HepG2 (cell line): Measurements from ENCODE around the gene ATXN1L. TPM values are rescaled to one million over a fixed set of nuclear protein-coding genes. Genes with fewer than 3 reads are reported as not detected.

Source experiments
- ATAC-seq: fragments of 200-7000 bp; cut with Tn5 transposase; 3 replicates; pipeline ENCODE4 v1.9.1; 2020; ENCODE audit warnings: mild to moderate bottlenecking, moderate library complexity
- BruUV-seq: library from RNA; stranded (reverse); fragments of 400-500 nt; replicated peaks from 2 replicates; lab custom pipeline; 2021; lab: Mats Ljungman, UMichigan
- CTCF ChIA-PET: fragments of 300-600 bp; formaldehyde crosslinking; extraction: SDS; loops from one replicate; lab custom pipeline; 2021; ENCODE audit warnings: low total read pairs, inconsistent platforms, low intra/inter-chr PET ratio; lab: Yijun Ruan, JAX
- POLR2A ChIA-PET: fragments of 350-600 bp; sonication (Branson Sonifier 250); formaldehyde crosslinking; loops from one replicate; lab custom pipeline; 2020; ENCODE audit warnings: antibody characterized with exemption, inconsistent platforms; lab: Yijun Ruan, JAX
- DNase-seq: peaks from one replicate; pipeline ENCODE4 v3.0.0-alpha.2; 2015; ENCODE audit warnings: low spot score
- FAIRE-seq: peaks from 3 replicates; lab custom pipeline; 2011; peaks lifted over from hg19 to GRCh38; lab: Jason Lieb, UNC
- H2AFZ ChIP-seq: one replicate; pipeline ENCODE4 v1.6.1; 2011; ENCODE audit warnings: low read length, inconsistent platforms
- H3K27ac ChIP-seq: fragments of 300-600 bp; 3 replicates; pipeline ENCODE4 v1.8.0; 2011; ENCODE audit warnings: mixed run types, mild to moderate bottlenecking, mixed read lengths, low read length, inconsistent platforms; ENCODE audit not compliant: insufficient read depth; ENCODE audit errors: extremely low read length
- H3K27me3 ChIP-seq, 2 experiments: fragments of 200-600 bp in 1 of 2; 2 replicates in 1 of 2; 3 replicates in 1 of 2; pipeline versions ENCODE4 v1.6.0 to v1.8.0; 2011; ENCODE audit warnings: low read length in 2 of 2, mild to moderate bottlenecking in 2 of 2, moderate library complexity in 2 of 2, inconsistent platforms in 1 of 2; ENCODE audit not compliant: insufficient read depth in 2 of 2, control insufficient read depth in 1 of 2
- H3K36me3 ChIP-seq, 2 experiments: fragments of 200-600 bp in 1 of 2; replicated peaks in 1 of 2; 2 replicates in 1 of 2; 3 replicates in 1 of 2; pipeline versions ENCODE4 v1.5.1 to v1.8.0; 2011; ENCODE audit warnings: low read length in 2 of 2, inconsistent platforms in 1 of 2; ENCODE audit not compliant: insufficient read depth in 2 of 2, control insufficient read depth in 1 of 2
- H3K4me1 ChIP-seq: 2 replicates; pipeline ENCODE4 v1.5.1; 2012; ENCODE audit warnings: low read length, inconsistent platforms; ENCODE audit not compliant: insufficient read depth
- H3K4me2 ChIP-seq: 2 replicates; pipeline ENCODE4 v1.6.0; 2011; ENCODE audit warnings: low read depth, low read length, inconsistent platforms
- H3K4me3 ChIP-seq, 3 experiments: fragments of 200-600 bp in 1 of 3; sonication (generic), shearing (Covaris generic) in 1 of 3; replicated peaks in 1 of 3; 2 replicates each; pipeline ENCODE4 v1.5.1; 2011 to 2016; ENCODE audit warnings: low read length in 3 of 3, inconsistent platforms in 2 of 3, low read depth in 2 of 3, mild to moderate bottlenecking in 2 of 3, control low read depth in 1 of 3, mixed read lengths in 1 of 3; ENCODE audit not compliant: insufficient read depth in 1 of 3
- H3K79me2 ChIP-seq: one replicate; pipeline ENCODE4 v1.6.1; 2011; ENCODE audit warnings: low read length, inconsistent platforms; ENCODE audit not compliant: insufficient read depth
- H3K9ac ChIP-seq: 2 replicates; pipeline ENCODE4 v1.6.0; 2011; ENCODE audit warnings: mild to moderate bottlenecking, low read depth, low read length, inconsistent platforms; ENCODE audit not compliant: insufficient read depth
- H3K9me3 ChIP-seq: 2 replicates; pipeline ENCODE4 v1.5.1; 2012; ENCODE audit warnings: mild to moderate bottlenecking, low read length
- H4K20me1 ChIP-seq: 2 replicates; pipeline ENCODE4 v1.6.0; 2011; ENCODE audit warnings: inconsistent platforms, mild to moderate bottlenecking, low read length, moderate library complexity; ENCODE audit not compliant: insufficient read depth
- ATF7 ChIP-seq, 2 experiments: fragments of 450-650 bp in 1 of 2; sonication (generic) in 1 of 2; formaldehyde crosslinking in 1 of 2; IDR thresholded peaks; 2 replicates each; pipeline versions ENCODE4 v1.4.0 to v1.6.1; 2016 to 2020; ENCODE audit warnings: antibody characterized with exemption in 1 of 2, mild to moderate bottlenecking in 1 of 2, missing genetic modification reagents in 1 of 2
- ELF4 ChIP-seq: sonication (generic); formaldehyde crosslinking; IDR thresholded peaks from 2 replicates; pipeline ENCODE4 v1.5.0; 2020; ENCODE audit warnings: missing genetic modification reagents, mild to moderate bottlenecking, moderate library complexity, borderline replicate concordance
- HOXA5 ChIP-seq: sonication (generic); formaldehyde crosslinking; IDR thresholded peaks from 2 replicates; pipeline ENCODE4 v1.4.0; 2020; ENCODE audit warnings: missing genetic modification reagents
- MAFF ChIP-seq: IDR thresholded peaks from 2 replicates; pipeline ENCODE4 v1.6.1; 2011; ENCODE audit warnings: low read depth, low read length, improper control_type of control experiment
- MAFK ChIP-seq, 2 experiments: IDR thresholded peaks in 1 of 2; conservative IDR thresholded peaks in 1 of 2; 2 replicates each; pipeline ENCODE4 v1.6.1; 2011; ENCODE audit warnings: improper control_type of control experiment in 2 of 2, low read length in 2 of 2
- MEF2D ChIP-seq: sonication (generic); formaldehyde crosslinking; IDR thresholded peaks from 2 replicates; pipeline ENCODE4 v1.5.1; 2020; ENCODE audit warnings: mild to moderate bottlenecking, missing genetic modification reagents
- RELA ChIP-seq: sonication (generic); formaldehyde crosslinking; IDR thresholded peaks from 2 replicates; pipeline ENCODE4 v1.4.0; 2020; ENCODE audit warnings: missing genetic modification reagents
- RFX3 ChIP-seq: IDR thresholded peaks from 2 replicates; pipeline ENCODE4 v1.6.1; 2016; ENCODE audit warnings: missing biosample characterization, missing genetic modification reagents
- SMAD1 ChIP-seq: sonication (generic); formaldehyde crosslinking; IDR thresholded peaks from 2 replicates; pipeline ENCODE4 v1.4.0; 2020; ENCODE audit warnings: missing genetic modification reagents, low read depth, mild to moderate bottlenecking, borderline replicate concordance
- SMAD9 ChIP-seq: sonication (generic); formaldehyde crosslinking; IDR thresholded peaks from 2 replicates; pipeline ENCODE4 v1.5.1; 2020; ENCODE audit warnings: mild to moderate bottlenecking, missing genetic modification reagents
- SOX13 ChIP-seq, 3 experiments: fragments of 450-650 bp in 1 of 3; sonication (generic) in 1 of 3; formaldehyde crosslinking in 1 of 3; IDR thresholded peaks in 2 of 3; conservative IDR thresholded peaks in 1 of 3; 2 replicates each; pipeline versions ENCODE4 v1.5.0 to v1.6.1; 2016 to 2020; ENCODE audit warnings: antibody characterized with exemption in 1 of 3, mild to moderate bottlenecking in 1 of 3, missing compliant biosample characterization in 1 of 3, missing genetic modification reagents in 1 of 3, moderate library complexity in 1 of 3
- SYNCRIP ChIP-seq: fragments of 200-400 bp; formaldehyde crosslinking; IDR thresholded peaks from 2 replicates; pipeline ENCODE4 v1.6.1; 2018; ENCODE audit warnings: mild to moderate bottlenecking, low read depth, low read length; ENCODE audit not compliant: insufficient read depth
- TARDBP ChIP-seq: sonication (generic); formaldehyde crosslinking; IDR thresholded peaks from 2 replicates; pipeline ENCODE4 v1.8.0; 2022; ENCODE audit warnings: mild to moderate bottlenecking, missing genetic modification reagents
- TBX2 ChIP-seq: sonication (generic); formaldehyde crosslinking; IDR thresholded peaks from 2 replicates; pipeline ENCODE4 v1.5.0; 2020; ENCODE audit warnings: missing genetic modification reagents, mild to moderate bottlenecking, borderline replicate concordance
- ZFP36L2 ChIP-seq: sonication (generic); formaldehyde crosslinking; IDR thresholded peaks from 2 replicates; pipeline ENCODE4 v1.4.0; 2020; ENCODE audit warnings: missing genetic modification reagents
- ZNF12 ChIP-seq: sonication (generic); formaldehyde crosslinking; IDR thresholded peaks from 2 replicates; pipeline ENCODE4 v1.5.0; 2020; ENCODE audit warnings: missing genetic modification reagents
- ZNF383 ChIP-seq: sonication (generic); formaldehyde crosslinking; IDR thresholded peaks from 2 replicates; pipeline ENCODE4 v1.4.0; 2020; ENCODE audit warnings: missing genetic modification reagents, mild to moderate bottlenecking, borderline replicate concordance
- WGBS: methylation state at CpG from one replicate; pipeline ENCODE4 v1.1.6; 2017; ENCODE audit warnings: low lambda C conversion rate; 5-methylcytosine and 5-hydroxymethylcytosine counted together
- in situ Hi-C: cut with HindIII; loops from 2 replicates; pipeline ENCODE4 v1.10.0; 2017; ENCODE audit warnings: low pct_unique_long_range_greater_than_20kb; ENCODE audit not compliant: extremely low pct_ligation_motif_present
- intact Hi-C: fragments of 100-400 bp; cut with micrococcal nuclease; formaldehyde crosslinking; loops from one replicate; pipeline ENCODE4 v1.10.0; 2022; ENCODE audit not compliant: unreplicated experiment
- polyA plus RNA-seq, 8 experiments: library from polyadenylated mRNA; depleted of rRNA in 3 of 8; stranded (reverse) in 7 of 8; unstranded in 1 of 8; fragments of >200 nt; fragmentation: Illumina TruSeq in 4 of 8; extraction: Trizol in 4 of 8; gene quantifications; 2 replicates each; pipeline versions ENCODE4 v1.2.1 to v1.2.3, GENCODE V29; 2011 to 2016; ENCODE audit warnings: low read depth in 4 of 8, missing spikeins in 1 of 8, mixed read lengths in 1 of 8; ENCODE audit not compliant: insufficient read depth in 1 of 8
- total RNA-seq, 5 experiments: library from RNA; depleted of rRNA; stranded (reverse); fragments of >200 nt; fragmentation: Illumina TruSeq; extraction: Trizol; gene quantifications; 2 replicates each; pipeline ENCODE4 v1.2.3, GENCODE V29; 2016; ENCODE audit warnings: low read depth in 1 of 5
- TF ChIP-seq, protein P1 (sequence below): sonication (generic); formaldehyde crosslinking; IDR thresholded peaks from 2 replicates; pipeline ENCODE4 v1.4.0; 2020; ENCODE audit warnings: missing genetic modification reagents, borderline replicate concordance

Gene ATXN1L
- total and polyA plus RNA-seq, 2 of the 13 experiments (the other 11 are each of a cell fraction or from before 2014, with no cell fraction given), result 20.0 to 22.4 TPM

DNA sequence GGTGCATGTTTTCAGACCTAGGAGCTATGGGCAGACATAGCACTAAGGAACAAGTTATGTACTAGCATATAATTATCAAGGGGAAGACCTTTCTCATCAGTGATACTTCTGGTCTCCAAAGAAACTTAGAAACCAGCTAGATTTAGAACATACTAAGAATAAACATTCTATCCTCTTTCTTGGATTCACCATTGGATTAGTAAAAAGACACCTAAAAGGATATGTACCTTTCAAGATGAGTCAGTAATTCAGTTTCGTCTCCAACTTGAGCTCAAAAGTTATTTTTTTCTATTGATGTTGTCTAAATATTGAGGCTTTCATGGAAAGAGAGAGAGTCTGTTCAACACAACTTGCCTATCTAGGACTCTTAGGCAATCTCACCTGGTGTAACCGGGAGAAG is 25.0 kb downstream of the ATXN1L start (continued):
- TF ChIP-seq SOX13 (IDR thresholded peaks at IDR 0.05) (no peak), SOX13 (CRISPR knock-in tag; conservative IDR thresholded peaks at IDR 0.05 in 1 of 2, IDR thresholded peaks at IDR 0.05 in 1 of 2) (no peak), HOXA5 (CRISPR knock-in tag) (no peak), TBX2 (no peak)
- TF ChIP-seq, all 625 proteins: peak for 0

DNA sequence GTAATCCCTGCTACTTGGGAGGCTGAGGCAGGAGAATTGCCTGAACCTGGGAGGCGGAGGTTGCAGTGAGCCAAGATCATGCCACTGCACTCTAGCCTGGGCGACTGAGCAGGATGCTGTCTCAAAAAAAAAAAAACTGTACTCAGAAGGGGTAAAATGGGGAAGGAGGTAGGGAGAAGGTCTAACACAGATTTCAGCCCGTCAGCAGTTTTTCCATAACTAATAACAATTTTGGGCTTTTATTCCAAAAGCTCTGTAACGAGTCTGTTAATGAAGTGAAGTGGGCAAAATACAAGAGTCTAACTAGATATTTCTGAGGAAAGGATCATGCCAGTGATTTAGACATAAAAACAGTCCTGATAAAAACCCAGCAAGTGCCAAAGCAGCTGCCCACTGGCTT is 27.4 kb downstream of the ATXN1L start:
- CTCF ChIA-PET, result no interaction called here
- in situ Hi-C loops, result no loop called here
- no peak for FAIRE-seq
- no peaks in the 10 kb centered on the region for H3K9me3 ChIP-seq
- TF ChIP-seq RELA (no peak), ELF4 (CRISPR knock-in tag) (no peak), ATF7 (IDR thresholded peaks at IDR 0.05) (no peak), ATF7 (CRISPR knock-in tag; IDR thresholded peaks at IDR 0.05) (no peak), MAFK (conservative IDR thresholded peaks at IDR 0.05 in 1 of 2, IDR thresholded peaks at IDR 0.05 in 1 of 2; ENCODE audit: low read length in 2 of 2) (peak; percentile 50 to 81; a peak in 3 of 4 replicates), TARDBP (CRISPR knock-in tag) (no peak), MAFF (peak; percentile 56; the same call in 1 of the 2 replicates), ZNF12 (no peak), SMAD9 (CRISPR knock-in tag) (no peak), ZNF383 (CRISPR knock-in tag) (no peak), ZFP36L2 (no peak), MEF2D (no peak), RFX3 (no peak), SMAD1 (CRISPR knock-in tag) (no peak), SYNCRIP (no peak)
- TF ChIP-seq, protein P1, sequence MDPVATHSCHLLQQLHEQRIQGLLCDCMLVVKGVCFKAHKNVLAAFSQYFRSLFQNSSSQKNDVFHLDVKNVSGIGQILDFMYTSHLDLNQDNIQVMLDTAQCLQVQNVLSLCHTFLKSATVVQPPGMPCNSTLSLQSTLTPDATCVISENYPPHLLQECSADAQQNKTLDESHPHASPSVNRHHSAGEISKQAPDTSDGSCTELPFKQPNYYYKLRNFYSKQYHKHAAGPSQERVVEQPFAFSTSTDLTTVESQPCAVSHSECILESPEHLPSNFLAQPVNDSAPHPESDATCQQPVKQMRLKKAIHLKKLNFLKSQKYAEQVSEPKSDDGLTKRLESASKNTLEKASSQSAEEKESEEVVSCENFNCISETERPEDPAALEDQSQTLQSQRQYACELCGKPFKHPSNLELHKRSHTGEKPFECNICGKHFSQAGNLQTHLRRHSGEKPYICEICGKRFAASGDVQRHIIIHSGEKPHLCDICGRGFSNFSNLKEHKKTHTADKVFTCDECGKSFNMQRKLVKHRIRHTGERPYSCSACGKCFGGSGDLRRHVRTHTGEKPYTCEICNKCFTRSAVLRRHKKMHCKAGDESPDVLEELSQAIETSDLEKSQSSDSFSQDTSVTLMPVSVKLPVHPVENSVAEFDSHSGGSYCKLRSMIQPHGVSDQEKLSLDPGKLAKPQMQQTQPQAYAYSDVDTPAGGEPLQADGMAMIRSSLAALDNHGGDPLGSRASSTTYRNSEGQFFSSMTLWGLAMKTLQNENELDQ (CRISPR knock-in tag), result no peak
- WGBS, result 94% methylated on average over 4 of the region's 4 CpGs
- no TSS peak for BruUV-seq
- H3K27me3 ChIP-seq, result no peaks in the 10 kb centered on the region
- H3K36me3 ChIP-seq, result peaks cover 4 to 21% of the 10 kb centered on the region in 2 experiments
- no peak overlapping the region for H3K27ac ChIP-seq
- no peak overlapping the region for H3K4me3 ChIP-seq
- intact Hi-C loops, result no loop called here
- no peaks in the 10 kb centered on the region for H3K79me2 ChIP-seq
- no peak overlapping the region for H3K9ac ChIP-seq
- no peaks in the 10 kb centered on the region for H4K20me1 ChIP-seq
- DNase-seq, result no peak
- POLR2A ChIA-PET, result no interaction called here
- no peak overlapping the region for H3K4me2 ChIP-seq
- H3K4me1 ChIP-seq, result peaks cover 1% of the 10 kb centered on the region
- no peak for ATAC-seq
- H2AFZ ChIP-seq, result no peak overlapping the region
